HCT116 (cell line): ENCODE measurements around the gene MACROD1.

Experiments
- CEBPB ChIP-seq: IDR thresholded peaks from 2 replicates; pipeline ENCODE4 v1.6.1; 2012; ENCODE audit warnings: low read depth
- EZH2 ChIP-seq: fragments of 200-600 bp; sonication (generic); IDR thresholded peaks from 2 replicates; pipeline ENCODE4 v1.6.1; 2017; ENCODE audit warnings: antibody characterized with exemption, mixed run types
- JUND ChIP-seq: IDR thresholded peaks from 2 replicates; pipeline ENCODE4 v1.6.1; 2012
- POLR2A ChIP-seq: IDR thresholded peaks from 2 replicates; pipeline ENCODE4 v1.7.0; 2011; ENCODE audit warnings: borderline replicate concordance; ENCODE audit not compliant: insufficient read depth, insufficient read length; ENCODE audit errors: extremely low read depth
- POLR2AphosphoS5 ChIP-seq: IDR thresholded peaks from 2 replicates; pipeline ENCODE4 v1.6.1; 2011; ENCODE audit warnings: mild to moderate bottlenecking, low read depth, low read length, moderate library complexity
- SIN3A ChIP-seq: IDR thresholded peaks from 2 replicates; pipeline ENCODE4 v1.6.1; 2012; ENCODE audit warnings: low read depth
- SP1 ChIP-seq: IDR thresholded peaks from 2 replicates; pipeline ENCODE4 v1.6.1; 2012; ENCODE audit warnings: low read depth
- ZFX ChIP-seq: fragments of 450-650 bp; IDR thresholded peaks from 2 replicates; pipeline ENCODE4 v1.6.1; 2017
- ZNF274 ChIP-seq: fragments of 200-500 bp; sonication (Bioruptor generic); IDR thresholded peaks from 2 replicates; pipeline ENCODE4 v1.6.1; 2014; ENCODE audit warnings: mild to moderate bottlenecking, low read depth, low read length, inconsistent platforms
- TF ChIP-seq, protein P1 (sequence below), 3 experiments: fragments of 200-600 bp in 1 of 3; sonication (generic) in 1 of 3; IDR thresholded peaks in 2 of 3; conservative IDR thresholded peaks in 1 of 3; 2 replicates each; pipeline ENCODE4 v1.5.1; 2012 to 2017; ENCODE audit warnings: low read depth in 2 of 3, low read length in 2 of 3, antibody characterized with exemption in 1 of 3, borderline replicate concordance in 1 of 3, control low read depth in 1 of 3, mild to moderate bottlenecking in 1 of 3, mixed read lengths in 1 of 3, mixed run types in 1 of 3, moderate library complexity in 1 of 3; ENCODE audit not compliant: insufficient read depth in 1 of 3
- TF ChIP-seq, protein P2 (sequence below): IDR thresholded peaks from 2 replicates; pipeline ENCODE4 v1.6.1; 2012

DNA sequence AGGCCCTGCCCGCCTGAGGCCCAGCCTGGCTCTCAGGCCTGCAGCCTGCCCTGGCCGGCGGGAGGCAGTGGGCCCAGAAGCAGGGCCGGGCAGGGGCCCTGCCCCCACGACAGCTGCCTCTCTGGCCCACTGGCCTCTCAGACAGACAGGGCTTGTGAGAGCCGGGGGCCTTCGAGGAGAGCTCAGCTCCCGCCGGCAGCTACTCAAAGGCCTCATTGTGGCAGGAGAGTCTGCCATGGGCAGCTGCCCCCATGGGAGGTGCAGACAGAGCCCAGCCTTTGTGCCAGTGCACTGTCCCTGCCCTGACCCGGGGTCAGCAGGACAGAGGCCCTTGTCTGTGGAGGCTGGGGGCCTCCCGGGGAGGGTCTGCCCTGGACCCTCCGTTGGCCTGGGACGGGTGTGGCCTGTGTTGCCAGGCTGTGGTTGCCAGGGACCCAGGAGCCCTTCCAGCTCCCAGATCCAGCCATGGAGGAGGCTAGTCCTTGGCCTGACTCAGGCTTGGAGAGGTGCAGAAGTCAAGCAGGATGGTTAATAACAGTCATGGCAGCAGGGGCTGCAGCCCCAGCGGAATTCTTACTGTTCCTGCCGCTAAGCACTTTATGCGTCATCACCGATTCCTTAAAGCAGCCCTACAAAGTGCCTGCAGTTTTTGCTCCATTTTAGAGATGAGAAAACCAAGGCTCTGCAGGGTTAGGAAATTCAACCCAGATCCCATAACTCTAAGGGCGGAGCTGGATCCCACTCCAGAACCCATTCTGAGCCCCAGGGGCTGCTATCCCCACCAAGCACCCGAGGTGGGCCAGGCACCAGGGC, 117.7 kb downstream of the MACROD1 start:
- TF ChIP-seq ZFX (no peak), JUND (no peak), POLR2A (no peak), POLR2AphosphoS5 (no peak), EZH2 (no peak), SP1 (no peak), SIN3A (no peak), CEBPB (no peak), ZNF274 (no peak)
- TF ChIP-seq, protein P1, sequence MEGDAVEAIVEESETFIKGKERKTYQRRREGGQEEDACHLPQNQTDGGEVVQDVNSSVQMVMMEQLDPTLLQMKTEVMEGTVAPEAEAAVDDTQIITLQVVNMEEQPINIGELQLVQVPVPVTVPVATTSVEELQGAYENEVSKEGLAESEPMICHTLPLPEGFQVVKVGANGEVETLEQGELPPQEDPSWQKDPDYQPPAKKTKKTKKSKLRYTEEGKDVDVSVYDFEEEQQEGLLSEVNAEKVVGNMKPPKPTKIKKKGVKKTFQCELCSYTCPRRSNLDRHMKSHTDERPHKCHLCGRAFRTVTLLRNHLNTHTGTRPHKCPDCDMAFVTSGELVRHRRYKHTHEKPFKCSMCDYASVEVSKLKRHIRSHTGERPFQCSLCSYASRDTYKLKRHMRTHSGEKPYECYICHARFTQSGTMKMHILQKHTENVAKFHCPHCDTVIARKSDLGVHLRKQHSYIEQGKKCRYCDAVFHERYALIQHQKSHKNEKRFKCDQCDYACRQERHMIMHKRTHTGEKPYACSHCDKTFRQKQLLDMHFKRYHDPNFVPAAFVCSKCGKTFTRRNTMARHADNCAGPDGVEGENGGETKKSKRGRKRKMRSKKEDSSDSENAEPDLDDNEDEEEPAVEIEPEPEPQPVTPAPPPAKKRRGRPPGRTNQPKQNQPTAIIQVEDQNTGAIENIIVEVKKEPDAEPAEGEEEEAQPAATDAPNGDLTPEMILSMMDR (IDR thresholded peaks at IDR 0.05 in 2 of 3, conservative IDR thresholded peaks at IDR 0.05 in 1 of 3; ENCODE audit: borderline replicate concordance in 1 of 3, insufficient read depth in 1 of 3, low read depth in 2 of 3, low read length in 2 of 3): no peak
- TF ChIP-seq, protein P2, sequence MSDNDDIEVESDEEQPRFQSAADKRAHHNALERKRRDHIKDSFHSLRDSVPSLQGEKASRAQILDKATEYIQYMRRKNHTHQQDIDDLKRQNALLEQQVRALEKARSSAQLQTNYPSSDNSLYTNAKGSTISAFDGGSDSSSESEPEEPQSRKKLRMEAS: no peak
